Stomach (tissue), 9 donors: ENCODE results near the gene MRC2. TPM values are rescaled to one million over a fixed set of nuclear protein-coding genes. Genes with fewer than 3 reads are reported as not detected.

ENCODE experiments used
- DNase-seq, 2 donors: peaks; one replicate each; pipeline versions ENCODE4 v3.0.0 to v3.0.0-alpha.2; 2013 to 2019
- H3K27ac ChIP-seq, 5 donors: fragments of 200-600 bp in 4 of 5; sonication (generic) in 4 of 5; one replicate each; pipeline ENCODE4 v1.5.1; 2013 to 2019; ENCODE audit warnings: mild to moderate bottlenecking in 1 of 5, moderate library complexity in 1 of 5
- H3K27me3 ChIP-seq, 3 donors: fragments of 200-600 bp; sonication (generic); one replicate each; pipeline ENCODE4 v1.5.1; 2017 to 2019; ENCODE audit warnings: mixed run types in 1 of 3
- H3K36me3 ChIP-seq, 4 donors: fragments of 200-600 bp; sonication (generic); 1 replicate in 3 of 4; 2 replicates in 1 of 4; pipeline ENCODE4 v1.5.1; 2016 to 2019
- H3K4me1 ChIP-seq, 4 donors: fragments of 200-600 bp; sonication (generic); one replicate each; pipeline ENCODE4 v1.5.1; 2016 to 2019
- H3K4me3 ChIP-seq, 4 donors: fragments of 200-600 bp; sonication (generic) in 3 of 4; one replicate each; pipeline ENCODE4 v1.5.1; 2016 to 2019; ENCODE audit warnings: mild to moderate bottlenecking in 1 of 4
- H3K9me3 ChIP-seq, 4 donors: fragments of 200-600 bp; sonication (generic); one replicate each; pipeline ENCODE4 v1.5.1; 2016 to 2019
- CTCF ChIP-seq, 7 experiments: fragments of 450-650 bp in 4 of 7; fragments of 200-600 bp in 3 of 7; sonication (generic) in 3 of 7; IDR thresholded peaks; one replicate each; pipeline ENCODE4 v1.5.1; 2016 to 2019; ENCODE audit warnings: antibody characterized with exemption in 7 of 7, control low read depth in 2 of 7, mild to moderate bottlenecking in 1 of 7
- EP300 ChIP-seq: sonication (generic); formaldehyde crosslinking; IDR thresholded peaks from one replicate; pipeline ENCODE4 v1.6.1; 2017; ENCODE audit warnings: antibody characterized with exemption
- POLR2A ChIP-seq, 4 donors: fragments of 450-650 bp; IDR thresholded peaks; one replicate each; pipeline ENCODE4 v1.6.1; 2016; ENCODE audit warnings: antibody characterized with exemption in 4 of 4, control low read depth in 2 of 4, mild to moderate bottlenecking in 1 of 4, moderate library complexity in 1 of 4
- POLR2AphosphoS5 ChIP-seq, 3 donors: sonication (generic); formaldehyde crosslinking; IDR thresholded peaks; one replicate each; pipeline ENCODE4 v1.6.1; 2016; ENCODE audit warnings: antibody characterized with exemption in 3 of 3
- WGBS, 5 donors: extraction: QIAGEN DNeasy Blood & Tissue Kit in 3 of 5; methylation state at CpG; one replicate each; pipeline versions ENCODE4 v1.1.5 to v1.1.7; 2013 to 2018; 5-methylcytosine and 5-hydroxymethylcytosine counted together
- intact Hi-C: fragments of 100-400 bp; cut with DNase I; formaldehyde crosslinking; loops from one replicate; pipeline ENCODE4 v1.15.1; 2023; ENCODE audit warnings: low total_unique reads
- polyA plus RNA-seq, 3 donors: library from polyadenylated mRNA; stranded (reverse); fragments of 200-250 nt; gene quantifications; one replicate each; pipeline ENCODE4 v1.2.3, GENCODE V29; 2013
- total RNA-seq, 5 donors: library from RNA; depleted of rRNA; stranded (reverse); fragments of >200 nt; gene quantifications; one replicate each; pipeline versions ENCODE4 v1.1.0 to v1.2.3, GENCODE V29; 2014 to 2016
- donor health status: healthy with polysubstance abuse.
- donor health status: Bipolar disorder and iron deficiency.
- donor health status: healthy.

MRC2 gene
- total and polyA plus RNA-seq, 8 donors, result 4.7 to 107 (median 13.8) TPM

GRCh38 chr17:62644487-62645173, 17.2 kb downstream of the MRC2 start:
- intact Hi-C loops, result no loop called here
- no peak overlapping the region for H3K4me3 ChIP-seq
- no peaks in the 10 kb centered on the region for H3K27me3 ChIP-seq
- peaks cover 0 to 12% (median 8%) of the 10 kb centered on the region in 4 donors for H3K4me1 ChIP-seq
- WGBS, 5 donors, result 70 to 77% (median 72%) methylated on average over 17 of the region's 17 CpGs
- H3K36me3 ChIP-seq, result no peaks in the 10 kb centered on the region
- DNase-seq, result no peak
- TF ChIP-seq POLR2AphosphoS5 (IDR thresholded peaks at IDR 0.05) (no peak), EP300 (no peak), POLR2A (IDR thresholded peaks at IDR 0.05) (no peak), CTCF (IDR thresholded peaks at IDR 0.05) (no peak)
- no peaks in the 10 kb centered on the region for H3K9me3 ChIP-seq
- no peak overlapping the region for H3K27ac ChIP-seq

- Histone ChIP-seq H3K27me3 (peaks cover 0 to 11% (median 0%) of the 10 kb centered on the region in 3 donors), H3K9me3 (no peaks in the 10 kb centered on the region), H3K36me3 (no peaks in the 10 kb centered on the region), H3K4me1 (peaks cover 17 to 32% (median 24%) of the 10 kb centered on the region in 4 donors), H3K27ac (peak overlapping the region in 2 of 5 donors; percentile 27 to 41), H3K4me3 (no peak overlapping the region)
- intact Hi-C loops, result no loop called here
- WGBS, 5 donors, result 38 to 44% (median 40%) methylated on average over 13 to 15 of the region's 15 CpGs
- peak in 1 of 2 donors; percentile 52 for DNase-seq
- TF ChIP-seq POLR2AphosphoS5 (IDR thresholded peaks at IDR 0.05) (no peak), CTCF (IDR thresholded peaks at IDR 0.05) (no peak), POLR2A (IDR thresholded peaks at IDR 0.05) (no peak), EP300 (no peak)
Measured at GRCh38 chr17:62648251-62648955, 20.9 kb downstream of the MRC2 start.

- H3K9me3 ChIP-seq, result no peaks in the 10 kb centered on the region
- H3K27ac ChIP-seq, result peak overlapping the region in 1 of 5 donors; percentile 27
- TF ChIP-seq POLR2AphosphoS5 (IDR thresholded peaks at IDR 0.05) (no peak), POLR2A (IDR thresholded peaks at IDR 0.05) (no peak), CTCF (IDR thresholded peaks at IDR 0.05) (no peak), EP300 (no peak)
- peaks cover 23 to 37% (median 29%) of the 10 kb centered on the region in 4 donors for H3K4me1 ChIP-seq
- peaks cover 0 to 11% (median 0%) of the 10 kb centered on the region in 3 donors for H3K27me3 ChIP-seq
- intact Hi-C loops, result no loop called here
- H3K36me3 ChIP-seq, result no peaks in the 10 kb centered on the region
- no peak for DNase-seq
- WGBS, 5 donors, result 55 to 63% (median 57%) methylated on average over 6 of the region's 6 CpGs
- H3K4me3 ChIP-seq, result no peak overlapping the region
Measured at GRCh38 chr17:62648956-62649294, 21.5 kb downstream of the MRC2 start.

GRCh38 chr17:62649570-62649969, 22.1 kb downstream of the MRC2 start:
- DNase-seq, result no peak
- H3K4me3 ChIP-seq, result no peak overlapping the region
- H3K36me3 ChIP-seq, result no peaks in the 10 kb centered on the region
- intact Hi-C loops, result no loop called here
- H3K4me1 ChIP-seq, result peaks cover 27 to 43% (median 35%) of the 10 kb centered on the region in 4 donors
- peaks cover 0 to 11% (median 0%) of the 10 kb centered on the region in 3 donors for H3K27me3 ChIP-seq
- TF ChIP-seq CTCF (IDR thresholded peaks at IDR 0.05) (no peak), POLR2A (IDR thresholded peaks at IDR 0.05) (no peak), POLR2AphosphoS5 (IDR thresholded peaks at IDR 0.05) (no peak), EP300 (no peak)
- H3K27ac ChIP-seq, result no peak overlapping the region
- H3K9me3 ChIP-seq, result no peaks in the 10 kb centered on the region
- 93 to 96% (median 95%) methylated on average over 7 of the region's 7 CpGs for WGBS, 5 donors
